Thyroid gland (tissue), 4 donors: ENCODE data around the gene PRKCI. TPM values are rescaled to one million over a fixed set of nuclear protein-coding genes. Genes with fewer than 3 reads are reported as not detected.

Source experiments
- DNase-seq, 2 donors: peaks; one replicate each; pipeline ENCODE4 v3.0.0-alpha.2; 2019
- H3K27ac ChIP-seq, 3 donors: fragments of 200-600 bp; sonication (generic); 1 replicate in 2 of 3; 2 replicates in 1 of 3; pipeline ENCODE4 v1.5.1; 2016 to 2019; ENCODE audit warnings: mild to moderate bottlenecking in 1 of 3, moderate library complexity in 1 of 3
- H3K27me3 ChIP-seq: fragments of 200-600 bp; sonication (generic); one replicate; pipeline ENCODE4 v1.5.1; 2019
- H3K36me3 ChIP-seq, 2 donors: fragments of 200-600 bp; sonication (generic); one replicate each; pipeline ENCODE4 v1.5.1; 2016 to 2019
- H3K4me1 ChIP-seq, 2 donors: fragments of 200-600 bp; sonication (generic); one replicate each; pipeline ENCODE4 v1.5.1; 2017 to 2019
- H3K4me3 ChIP-seq, 3 donors: fragments of 200-600 bp; sonication (generic); replicated peaks in 1 of 3; 1 replicate in 2 of 3; 2 replicates in 1 of 3; pipeline ENCODE4 v1.5.1; 2016; ENCODE audit warnings: mild to moderate bottlenecking in 1 of 3
- H3K9me3 ChIP-seq: fragments of 200-600 bp; sonication (generic); one replicate; pipeline ENCODE4 v1.5.1; 2017
- POLR2A ChIP-seq, 2 donors: fragments of 450-650 bp; IDR thresholded peaks; one replicate each; pipeline ENCODE4 v1.6.1; 2017; ENCODE audit warnings: antibody characterized with exemption in 2 of 2, mild to moderate bottlenecking in 2 of 2, moderate library complexity in 1 of 2
- WGBS, 2 donors: methylation state at CpG; one replicate each; pipeline ENCODE4 v1.1.5; 2017; 5-methylcytosine and 5-hydroxymethylcytosine counted together
- intact Hi-C: fragments of 100-400 bp; cut with DNase I; formaldehyde crosslinking; loops from one replicate; pipeline ENCODE4 v1.15.1; 2023
- total RNA-seq, 4 donors: library from RNA; depleted of rRNA; stranded (reverse); fragments of >200 nt; gene quantifications; one replicate each; pipeline ENCODE4 v1.2.3, GENCODE V29; 2016
- TF ChIP-seq, protein P1 (sequence below), 6 experiments: fragments of 200-600 bp in 3 of 6; fragments of 450-650 bp in 3 of 6; sonication (generic) in 3 of 6; IDR thresholded peaks; one replicate each; pipeline ENCODE4 v1.5.1; 2016 to 2019; ENCODE audit warnings: antibody characterized with exemption in 6 of 6, mild to moderate bottlenecking in 2 of 6, inconsistent platforms in 1 of 6, moderate library complexity in 1 of 6

Gene PRKCI
- total RNA-seq, 4 donors from 2014 or later, result 74.9 to 85.0 (median 76.6) TPM

DNA sequence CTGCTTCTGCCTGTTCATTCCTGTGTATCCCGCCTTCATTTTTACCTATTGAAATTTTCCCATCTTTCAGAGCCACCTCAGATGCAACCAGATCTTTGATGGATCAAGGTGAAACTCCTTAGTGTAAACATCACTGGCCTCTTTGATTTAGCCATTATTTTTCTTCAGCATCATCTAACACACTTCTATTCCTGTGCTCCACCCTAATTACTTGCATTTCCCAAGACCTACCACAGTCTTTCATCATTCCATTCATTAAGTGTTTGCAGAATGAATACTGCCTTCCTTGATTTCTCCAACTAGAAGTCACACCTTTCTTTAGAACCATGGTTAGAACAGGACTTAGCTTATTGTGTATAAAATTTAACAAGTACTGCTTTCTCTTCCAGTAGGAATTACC is 79.8 kb downstream of the PRKCI start:
- WGBS, 2 donors, result 86 to 100% methylated on average over 1 of the region's 1 CpG
- H3K4me1 ChIP-seq, result no peaks in the 10 kb centered on the region
- H3K9me3 ChIP-seq, result no peaks in the 10 kb centered on the region
- H3K27me3 ChIP-seq, result no peaks in the 10 kb centered on the region
- no peak for DNase-seq
- intact Hi-C loops, result no loop called here
- no peak for TF ChIP-seq POLR2A (IDR thresholded peaks at IDR 0.05)
- TF ChIP-seq, protein P1, sequence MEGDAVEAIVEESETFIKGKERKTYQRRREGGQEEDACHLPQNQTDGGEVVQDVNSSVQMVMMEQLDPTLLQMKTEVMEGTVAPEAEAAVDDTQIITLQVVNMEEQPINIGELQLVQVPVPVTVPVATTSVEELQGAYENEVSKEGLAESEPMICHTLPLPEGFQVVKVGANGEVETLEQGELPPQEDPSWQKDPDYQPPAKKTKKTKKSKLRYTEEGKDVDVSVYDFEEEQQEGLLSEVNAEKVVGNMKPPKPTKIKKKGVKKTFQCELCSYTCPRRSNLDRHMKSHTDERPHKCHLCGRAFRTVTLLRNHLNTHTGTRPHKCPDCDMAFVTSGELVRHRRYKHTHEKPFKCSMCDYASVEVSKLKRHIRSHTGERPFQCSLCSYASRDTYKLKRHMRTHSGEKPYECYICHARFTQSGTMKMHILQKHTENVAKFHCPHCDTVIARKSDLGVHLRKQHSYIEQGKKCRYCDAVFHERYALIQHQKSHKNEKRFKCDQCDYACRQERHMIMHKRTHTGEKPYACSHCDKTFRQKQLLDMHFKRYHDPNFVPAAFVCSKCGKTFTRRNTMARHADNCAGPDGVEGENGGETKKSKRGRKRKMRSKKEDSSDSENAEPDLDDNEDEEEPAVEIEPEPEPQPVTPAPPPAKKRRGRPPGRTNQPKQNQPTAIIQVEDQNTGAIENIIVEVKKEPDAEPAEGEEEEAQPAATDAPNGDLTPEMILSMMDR (IDR thresholded peaks at IDR 0.05), result no peak
- H3K4me3 ChIP-seq, result no peak overlapping the region
- H3K27ac ChIP-seq, result no peak overlapping the region
- peaks cover 20 to 28% of the 10 kb centered on the region in 2 donors for H3K36me3 ChIP-seq

DNA sequence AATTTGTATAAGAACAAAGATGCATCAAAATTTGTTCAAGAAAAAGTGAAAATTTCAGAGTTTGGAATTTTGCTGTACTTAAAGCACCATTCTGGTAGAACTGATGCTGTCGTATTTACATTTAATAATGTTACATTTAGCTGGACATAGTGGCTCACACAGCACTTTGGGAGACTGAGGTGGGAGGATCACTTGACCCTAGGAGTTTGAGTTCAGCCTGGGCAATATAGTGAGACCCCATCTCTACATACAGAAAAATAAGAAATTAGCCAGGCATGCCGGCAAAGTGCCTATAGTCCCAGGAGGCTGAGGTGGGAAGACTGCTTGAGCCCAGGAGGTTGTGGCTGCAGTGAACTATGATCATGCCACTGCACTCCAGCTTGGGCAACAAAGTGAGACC is 83.8 kb downstream of the PRKCI start:
- H3K27me3 ChIP-seq, result no peaks in the 10 kb centered on the region
- intact Hi-C loops, result no loop called here

DNA sequence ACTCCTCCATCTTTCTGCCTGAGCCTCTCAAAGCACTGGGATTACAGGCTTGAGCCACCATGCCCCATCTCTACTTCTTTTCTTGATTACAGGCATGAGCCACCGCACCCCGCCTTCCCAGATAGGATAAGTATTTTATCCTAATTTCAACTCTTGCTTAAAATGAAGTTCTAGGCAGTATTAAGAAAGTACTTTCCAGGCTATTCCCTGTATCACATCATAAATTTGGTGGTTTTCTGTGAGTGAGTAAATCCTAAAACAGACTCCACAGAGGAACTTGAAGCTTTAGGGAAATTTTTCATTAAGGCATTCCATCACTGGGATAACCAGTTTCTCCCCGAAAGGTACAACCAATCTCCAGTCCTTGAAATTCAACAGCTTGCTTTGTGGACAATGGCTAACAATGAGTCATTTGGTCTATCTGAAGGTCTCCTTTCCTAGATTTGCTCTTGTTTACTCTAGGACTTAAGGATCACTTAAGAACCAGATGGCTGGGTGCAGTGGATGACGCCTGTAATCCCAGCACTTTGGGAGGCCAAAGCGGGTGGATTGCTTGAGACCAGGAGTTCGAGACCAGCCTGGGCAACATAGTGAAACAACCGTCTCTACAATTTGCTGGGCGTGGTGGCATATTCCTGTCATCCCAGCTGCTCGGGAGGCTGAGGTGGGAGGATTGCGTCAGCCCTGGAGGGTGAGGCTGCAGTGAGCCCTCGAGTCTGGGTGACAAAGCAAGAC is 85.6 kb downstream of the PRKCI start:
- 74 to 81% methylated on average over 11 of the region's 11 CpGs for WGBS, 2 donors
- intact Hi-C loops, result no loop called here
- Histone ChIP-seq H3K4me1 (no peaks in the 10 kb centered on the region), H3K36me3 (no peaks in the 10 kb centered on the region), H3K4me3 (no peak overlapping the region), H3K27me3 (no peaks in the 10 kb centered on the region), H3K27ac (no peak overlapping the region), H3K9me3 (no peaks in the 10 kb centered on the region)
- DNase-seq, result peak in 1 of 2 donors; percentile 20
- TF ChIP-seq POLR2A (IDR thresholded peaks at IDR 0.05), result no peak
- TF ChIP-seq, protein P1 (IDR thresholded peaks at IDR 0.05), result no peak

More for the DNA sequence above, 83.8 kb downstream of the PRKCI start:
- TF ChIP-seq, protein P1 (IDR thresholded peaks at IDR 0.05), result no peak
- TF ChIP-seq POLR2A (IDR thresholded peaks at IDR 0.05), result no peak
- 91 to 94% methylated on average over 2 of the region's 2 CpGs for WGBS, 2 donors
- no peaks in the 10 kb centered on the region for H3K9me3 ChIP-seq
- H3K36me3 ChIP-seq, result peaks cover 5% of the 10 kb centered on the region in 2 donors
- no peaks in the 10 kb centered on the region for H3K4me1 ChIP-seq
- H3K27ac ChIP-seq, result no peak overlapping the region
- no peak for DNase-seq
- H3K4me3 ChIP-seq, result no peak overlapping the region

DNA sequence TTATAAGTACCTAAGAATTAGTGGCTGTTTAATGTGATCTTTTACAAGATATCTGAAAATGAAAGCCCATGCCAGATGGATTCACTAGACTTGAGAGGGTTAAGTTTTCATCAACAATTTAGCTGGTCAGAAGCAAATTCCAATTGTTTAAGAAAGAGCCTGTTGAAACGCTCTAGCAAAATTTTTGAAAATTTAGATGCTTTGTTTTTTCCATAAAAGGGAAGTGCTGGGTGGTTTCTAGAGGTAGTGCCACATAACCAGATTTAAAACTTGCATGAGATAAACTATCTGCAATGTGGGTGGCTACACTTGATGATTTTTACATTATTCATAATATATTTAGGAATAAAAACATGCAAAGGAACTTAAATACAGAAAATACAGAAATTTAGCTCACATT is 86.8 kb downstream of the PRKCI start:
- WGBS, 2 donors, result 66% methylated on average over 1 of the region's 1 CpG
- TF ChIP-seq, protein P1 (IDR thresholded peaks at IDR 0.05), result no peak
- no peak for TF ChIP-seq POLR2A (IDR thresholded peaks at IDR 0.05)
- Histone ChIP-seq H3K9me3 (no peaks in the 10 kb centered on the region), H3K4me3 (no peak overlapping the region), H3K36me3 (no peaks in the 10 kb centered on the region), H3K27me3 (no peaks in the 10 kb centered on the region), H3K4me1 (no peaks in the 10 kb centered on the region), H3K27ac (no peak overlapping the region)
- intact Hi-C loops, result no loop called here
- DNase-seq, result no peak

DNA sequence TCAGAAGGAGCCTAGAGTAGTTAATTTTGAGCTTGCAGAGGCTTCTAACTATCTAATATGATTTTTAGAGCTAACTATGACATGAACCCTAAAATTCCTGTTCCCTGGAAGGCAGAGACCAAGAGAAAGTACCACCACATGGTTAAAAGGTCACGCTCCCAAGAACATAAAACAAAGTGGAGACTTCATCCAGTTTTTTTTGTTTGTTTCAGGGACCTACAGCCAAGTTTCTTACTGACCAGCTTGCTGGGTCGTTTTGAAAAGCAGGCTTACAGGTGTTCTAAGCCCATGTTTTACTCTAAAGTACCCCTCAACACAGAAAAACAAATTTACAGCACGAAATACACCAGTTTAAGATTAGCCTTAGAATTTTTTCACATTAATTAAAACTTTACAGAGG is 95.7 kb downstream of the PRKCI start:
- intact Hi-C loops, result no loop called here
- H3K4me1 ChIP-seq, result no peaks in the 10 kb centered on the region
- H3K27me3 ChIP-seq, result no peaks in the 10 kb centered on the region
- DNase-seq, result no peak
- H3K9me3 ChIP-seq, result no peaks in the 10 kb centered on the region
- WGBS, 2 donors, result 46 to 63% methylated on average over 3 of the region's 3 CpGs
- H3K27ac ChIP-seq, result no peak overlapping the region
- no peak for TF ChIP-seq POLR2A (IDR thresholded peaks at IDR 0.05)
- TF ChIP-seq, protein P1 (IDR thresholded peaks at IDR 0.05), result no peak
- no peaks in the 10 kb centered on the region for H3K36me3 ChIP-seq
- no peak overlapping the region for H3K4me3 ChIP-seq
